Stimulated activated naive CD8-positive, alpha-beta T cell treated with anti-CD3 and anti-CD28 coated beads, Interleukin-15, Interleukin-2, amounts not matched to agents 100 ng/mL and 50 ng/mL, for 24 hours (primary cell): ENCODE results near the gene MYOD1.

ENCODE experiments used
- H3K27ac Mint-ChIP-seq: one replicate; pipeline ENCODE4 v1.8.0; 2021; ENCODE audit warnings: mild to moderate bottlenecking, mixed read lengths
- H3K27me3 Mint-ChIP-seq: one replicate; pipeline ENCODE4 v1.8.0; 2021; ENCODE audit warnings: mixed read lengths
- H3K36me3 Mint-ChIP-seq: one replicate; pipeline ENCODE4 v1.8.0; 2021; ENCODE audit warnings: low read depth, mixed read lengths
- H3K4me1 Mint-ChIP-seq: one replicate; pipeline ENCODE4 v1.8.0; 2021; ENCODE audit warnings: low read depth, mixed read lengths
- H3K4me3 Mint-ChIP-seq: one replicate; pipeline ENCODE4 v1.8.0; 2021; ENCODE audit warnings: mild to moderate bottlenecking, mixed read lengths
- H3K9me3 Mint-ChIP-seq: one replicate; pipeline ENCODE4 v1.8.0; 2021; ENCODE audit warnings: mixed read lengths

Gene MYOD1

DNA sequence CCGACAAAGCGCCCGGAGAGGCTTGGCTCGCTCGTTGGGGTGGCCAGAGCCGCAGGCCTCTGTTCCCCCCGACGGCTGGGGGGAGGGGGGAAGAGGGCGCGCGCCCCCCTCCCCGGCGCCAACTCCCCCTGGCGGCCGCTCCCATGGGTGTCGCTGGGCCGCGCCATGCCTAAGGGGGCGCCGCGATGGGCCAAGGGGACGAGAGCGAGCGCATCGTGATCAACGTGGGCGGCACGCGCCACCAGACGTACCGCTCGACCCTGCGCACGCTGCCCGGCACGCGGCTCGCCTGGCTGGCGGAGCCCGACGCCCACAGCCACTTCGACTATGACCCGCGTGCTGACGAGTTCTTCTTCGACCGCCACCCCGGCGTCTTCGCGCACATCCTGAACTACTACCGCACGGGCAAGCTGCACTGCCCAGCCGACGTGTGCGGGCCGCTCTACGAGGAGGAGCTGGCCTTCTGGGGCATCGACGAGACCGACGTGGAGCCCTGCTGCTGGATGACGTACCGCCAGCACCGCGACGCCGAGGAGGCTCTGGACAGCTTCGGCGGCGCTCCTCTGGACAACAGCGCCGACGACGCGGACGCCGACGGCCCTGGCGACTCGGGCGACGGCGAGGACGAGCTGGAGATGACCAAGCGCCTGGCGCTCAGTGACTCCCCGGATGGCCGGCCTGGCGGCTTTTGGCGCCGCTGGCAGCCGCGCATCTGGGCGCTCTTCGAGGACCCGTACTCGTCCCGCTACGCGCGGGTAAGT lies 16.6 kb downstream of the MYOD1 start:
- Mint-ChIP-seq H3K27ac (no peak overlapping the region), H3K27me3 (peaks cover 47% of the 10 kb centered on the region), H3K36me3 (peaks cover 4% of the 10 kb centered on the region), H3K4me1 (peaks cover 6% of the 10 kb centered on the region), H3K9me3 (no peaks in the 10 kb centered on the region), H3K4me3 (no peak overlapping the region)

DNA sequence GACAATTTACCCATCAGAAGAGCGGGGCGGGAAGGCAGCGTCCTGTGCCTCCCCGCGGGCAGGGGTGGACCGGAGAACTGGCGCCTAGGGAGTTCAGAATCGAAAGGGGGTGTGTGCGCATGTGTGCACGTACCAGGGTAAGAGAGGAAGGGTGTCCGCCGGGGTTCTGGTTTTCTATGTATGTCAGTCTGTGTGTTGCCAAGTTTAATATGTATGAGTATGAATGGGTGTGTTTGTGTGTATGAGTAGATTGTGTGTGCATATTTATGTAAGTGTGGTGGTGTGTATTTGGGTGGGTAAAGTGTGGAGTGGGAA lies 17.2 kb downstream of the MYOD1 start:
- Mint-ChIP-seq H3K4me1 (peaks cover 6% of the 10 kb centered on the region), H3K27ac (no peak overlapping the region), H3K27me3 (peaks cover 45% of the 10 kb centered on the region), H3K4me3 (no peak overlapping the region), H3K36me3 (peaks cover 4% of the 10 kb centered on the region), H3K9me3 (no peaks in the 10 kb centered on the region)

- Mint-ChIP-seq H3K4me1 (peaks cover 6% of the 10 kb centered on the region), H3K27me3 (peaks cover 50% of the 10 kb centered on the region), H3K27ac (no peak overlapping the region), H3K36me3 (peaks cover 4% of the 10 kb centered on the region), H3K9me3 (no peaks in the 10 kb centered on the region), H3K4me3 (no peak overlapping the region)
Observed at GRCh38 chr11:17736930-17737817, 17.8 kb downstream of the MYOD1 start.

DNA sequence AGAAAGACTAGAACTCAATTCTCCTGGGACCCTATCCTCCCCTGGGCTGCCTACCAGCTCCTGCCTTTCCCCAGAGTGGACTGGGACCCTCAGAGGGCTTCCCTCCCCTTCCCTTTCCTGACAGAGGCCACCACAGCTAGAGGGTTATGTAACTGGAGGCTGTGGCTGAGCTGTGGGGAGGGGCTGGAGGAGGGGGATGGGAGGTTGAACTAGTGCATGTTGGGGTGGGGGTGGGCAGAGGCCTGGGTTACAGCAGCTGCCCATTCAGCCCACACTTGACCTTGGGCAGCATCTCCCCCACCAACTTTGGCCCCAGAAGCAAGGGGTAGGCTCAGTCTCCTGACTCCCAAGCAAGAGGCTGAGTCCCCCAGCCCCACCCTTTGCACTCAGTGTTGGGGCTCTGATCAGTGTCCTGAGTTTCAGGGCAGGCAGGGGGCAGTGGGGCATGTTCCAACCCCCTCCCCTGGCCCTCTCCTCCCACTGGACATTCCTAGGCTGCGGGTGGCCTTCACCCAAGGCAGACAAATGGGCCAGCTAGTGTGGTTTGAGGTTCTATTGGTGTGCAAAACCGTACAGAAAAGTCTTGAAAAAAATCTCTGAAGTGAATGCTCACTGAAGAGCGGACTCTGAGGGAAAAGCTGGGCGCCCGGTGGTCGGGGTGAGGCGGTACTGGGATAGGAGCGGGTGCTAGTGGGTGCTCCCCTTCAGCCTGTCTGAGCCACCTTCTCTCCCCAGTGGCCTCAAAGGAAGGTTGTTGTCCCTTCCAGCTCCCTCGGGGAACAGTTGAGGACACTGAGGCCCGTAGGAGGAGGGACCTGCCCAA lies 19.0 kb downstream of the MYOD1 start:
- no peak overlapping the region for H3K27ac Mint-ChIP-seq
- H3K4me3 Mint-ChIP-seq: no peak overlapping the region
- peaks cover 6% of the 10 kb centered on the region for H3K4me1 Mint-ChIP-seq
- peaks cover 40% of the 10 kb centered on the region for H3K27me3 Mint-ChIP-seq
- no peaks in the 10 kb centered on the region for H3K9me3 Mint-ChIP-seq
- peaks cover 4% of the 10 kb centered on the region for H3K36me3 Mint-ChIP-seq

DNA sequence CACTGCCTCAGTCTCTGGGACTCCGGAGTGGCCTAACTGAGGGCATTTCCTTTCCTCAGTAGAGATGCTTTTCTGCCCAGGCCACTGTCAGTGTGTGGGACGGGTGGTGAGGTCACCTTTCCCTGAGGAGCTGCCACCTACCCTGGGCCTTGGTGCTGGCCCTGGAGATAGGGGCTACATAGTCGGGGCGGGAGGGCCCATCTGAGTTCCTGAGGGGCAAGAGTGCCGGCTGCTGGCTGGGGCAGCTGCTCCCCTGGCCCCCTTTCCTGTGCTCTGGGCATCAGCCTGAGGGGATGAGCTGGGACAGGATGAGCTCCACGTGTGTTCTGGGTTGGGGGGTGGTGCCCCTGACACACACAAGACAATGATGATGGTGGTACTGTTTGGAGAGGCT lies 20.6 kb downstream of the MYOD1 start:
- H3K9me3 Mint-ChIP-seq: no peaks in the 10 kb centered on the region
- peaks cover 31% of the 10 kb centered on the region for H3K27me3 Mint-ChIP-seq
- no peak overlapping the region for H3K4me3 Mint-ChIP-seq
- peaks cover 4% of the 10 kb centered on the region for H3K36me3 Mint-ChIP-seq
- peaks cover 3% of the 10 kb centered on the region for H3K4me1 Mint-ChIP-seq
- H3K27ac Mint-ChIP-seq: no peak overlapping the region

- Mint-ChIP-seq H3K9me3 (no peaks in the 10 kb centered on the region), H3K27ac (no peak overlapping the region), H3K27me3 (peaks cover 31% of the 10 kb centered on the region), H3K4me3 (no peak overlapping the region), H3K36me3 (peaks cover 4% of the 10 kb centered on the region), H3K4me1 (peaks cover 3% of the 10 kb centered on the region)
Observed at GRCh38 chr11:17740649-17741235, 21.4 kb downstream of the MYOD1 start.

DNA sequence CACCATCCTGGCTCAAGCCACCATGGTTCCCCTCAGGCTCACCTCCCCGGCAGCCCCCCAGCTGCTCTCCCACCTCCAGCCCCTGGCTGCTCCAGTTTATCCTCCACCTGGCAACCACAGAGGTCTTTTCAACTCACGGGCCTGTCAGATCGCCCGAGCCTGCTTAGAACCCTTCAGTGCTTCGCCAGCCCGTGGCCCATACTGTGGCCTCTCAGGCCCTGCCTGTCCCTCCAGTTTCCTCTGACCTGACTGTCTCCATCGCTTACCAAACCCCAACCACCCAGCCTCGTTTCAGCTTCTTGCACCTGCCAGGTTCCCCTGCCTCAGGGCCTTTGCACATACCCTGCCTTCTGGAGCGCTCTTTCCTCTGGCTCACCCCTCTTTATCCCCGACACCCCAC lies 22.1 kb downstream of the MYOD1 start:
- H3K27ac Mint-ChIP-seq: no peak overlapping the region
- H3K36me3 Mint-ChIP-seq: peaks cover 4% of the 10 kb centered on the region
- no peak overlapping the region for H3K4me3 Mint-ChIP-seq
- H3K4me1 Mint-ChIP-seq: peaks cover 3% of the 10 kb centered on the region
- H3K27me3 Mint-ChIP-seq: peaks cover 25% of the 10 kb centered on the region
- no peaks in the 10 kb centered on the region for H3K9me3 Mint-ChIP-seq

DNA sequence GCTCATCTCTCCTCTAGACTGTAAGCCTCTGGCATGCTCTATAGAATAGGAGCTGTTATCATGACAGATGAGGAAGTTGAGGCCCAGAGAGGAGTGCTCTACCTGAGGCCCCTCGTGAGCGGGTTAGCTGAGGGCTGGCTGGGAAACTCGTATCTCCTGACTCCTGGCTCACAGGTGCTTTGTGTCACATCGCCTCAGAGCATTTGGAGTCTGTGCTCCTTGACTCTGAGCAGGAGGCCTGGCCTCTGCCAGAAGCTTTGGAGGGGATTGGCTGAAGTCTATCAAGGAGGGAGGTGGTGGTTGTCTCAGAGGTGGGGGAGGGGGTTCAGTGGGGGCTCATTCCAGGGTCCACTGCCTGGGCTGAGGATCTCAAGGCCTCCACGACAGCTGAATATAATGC lies 22.6 kb downstream of the MYOD1 start:
- H3K4me1 Mint-ChIP-seq: no peaks in the 10 kb centered on the region
- peaks cover 22% of the 10 kb centered on the region for H3K27me3 Mint-ChIP-seq
- no peak overlapping the region for H3K27ac Mint-ChIP-seq
- H3K4me3 Mint-ChIP-seq: no peak overlapping the region
- no peaks in the 10 kb centered on the region for H3K36me3 Mint-ChIP-seq
- no peaks in the 10 kb centered on the region for H3K9me3 Mint-ChIP-seq

GRCh38 chr11:17743026-17743807 lies 23.8 kb downstream of the MYOD1 start:
- peaks cover 18% of the 10 kb centered on the region for H3K27me3 Mint-ChIP-seq
- no peak overlapping the region for H3K27ac Mint-ChIP-seq

DNA sequence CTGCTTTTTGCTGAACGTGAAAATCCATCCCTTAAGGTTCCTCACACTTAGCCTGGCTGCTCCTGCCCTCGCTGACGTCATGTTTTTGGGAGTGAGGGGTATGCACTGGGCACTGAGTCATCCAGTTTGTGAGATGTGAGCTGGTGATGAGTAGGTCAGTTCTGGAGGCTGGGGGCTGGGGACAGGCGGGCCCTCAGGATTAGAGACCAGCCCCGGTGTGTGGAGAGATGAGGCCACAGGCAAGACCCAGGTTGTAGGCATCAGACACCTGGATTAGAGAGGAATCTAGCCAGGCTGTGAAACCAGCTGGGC lies 24.4 kb downstream of the MYOD1 start:
- Mint-ChIP-seq H3K27me3 (peaks cover 18% of the 10 kb centered on the region), H3K36me3 (no peaks in the 10 kb centered on the region), H3K27ac (no peak overlapping the region), H3K4me3 (no peak overlapping the region), H3K9me3 (no peaks in the 10 kb centered on the region), H3K4me1 (no peaks in the 10 kb centered on the region)

More at GRCh38 chr11:17743026-17743807, 23.8 kb downstream of the MYOD1 start:
- H3K36me3 Mint-ChIP-seq: no peaks in the 10 kb centered on the region
- no peaks in the 10 kb centered on the region for H3K4me1 Mint-ChIP-seq
- H3K9me3 Mint-ChIP-seq: no peaks in the 10 kb centered on the region
- H3K4me3 Mint-ChIP-seq: no peak overlapping the region

DNA sequence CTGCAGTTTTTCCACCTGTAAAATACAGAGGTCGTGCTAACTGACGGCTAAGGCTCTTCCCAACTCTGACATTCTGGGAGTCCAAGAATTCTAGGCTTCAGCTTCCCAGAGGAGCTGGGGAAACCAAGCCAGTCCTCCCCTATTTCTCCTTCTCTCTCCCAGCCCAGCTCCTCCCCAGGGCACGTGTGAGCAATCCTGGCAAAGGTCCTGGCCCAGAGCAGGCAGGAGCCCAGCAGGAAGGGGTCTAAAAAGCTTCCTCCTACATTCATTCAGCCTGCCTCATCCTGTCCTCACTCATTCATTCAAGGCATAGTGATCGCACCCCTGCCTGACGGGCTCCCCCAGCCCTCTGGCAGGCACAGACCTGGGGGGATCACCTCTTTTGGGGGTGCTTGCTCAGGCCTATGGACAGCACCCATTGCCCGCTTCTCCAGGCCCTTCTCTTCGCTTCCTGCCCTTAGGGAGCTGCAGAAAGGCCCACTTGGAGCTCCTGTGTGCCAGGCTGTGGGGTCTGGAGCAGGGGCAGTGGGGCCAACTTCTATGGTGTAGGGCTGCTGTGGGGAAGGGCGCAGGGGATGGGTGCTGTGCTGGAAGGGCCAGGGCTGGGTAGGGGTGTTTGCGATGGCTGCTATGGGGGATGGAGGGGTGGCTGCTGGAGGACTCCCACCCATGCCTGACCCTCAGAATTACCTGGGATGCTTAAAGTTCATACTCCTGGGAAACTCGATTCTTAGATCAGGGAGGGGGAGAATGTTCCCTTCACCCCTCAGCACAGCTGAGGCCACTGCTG lies 25.0 kb downstream of the MYOD1 start:
- no peaks in the 10 kb centered on the region for H3K4me1 Mint-ChIP-seq
- H3K27ac Mint-ChIP-seq: no peak overlapping the region
- H3K27me3 Mint-ChIP-seq: peaks cover 18% of the 10 kb centered on the region
- H3K36me3 Mint-ChIP-seq: no peaks in the 10 kb centered on the region
- no peaks in the 10 kb centered on the region for H3K9me3 Mint-ChIP-seq
- H3K4me3 Mint-ChIP-seq: no peak overlapping the region

GRCh38 chr11:17745023-17745772 lies 25.8 kb downstream of the MYOD1 start:
- H3K9me3 Mint-ChIP-seq: no peaks in the 10 kb centered on the region
- no peak overlapping the region for H3K27ac Mint-ChIP-seq
- no peaks in the 10 kb centered on the region for H3K4me1 Mint-ChIP-seq
- H3K4me3 Mint-ChIP-seq: no peak overlapping the region
- no peaks in the 10 kb centered on the region for H3K36me3 Mint-ChIP-seq
- peaks cover 16% of the 10 kb centered on the region for H3K27me3 Mint-ChIP-seq

DNA sequence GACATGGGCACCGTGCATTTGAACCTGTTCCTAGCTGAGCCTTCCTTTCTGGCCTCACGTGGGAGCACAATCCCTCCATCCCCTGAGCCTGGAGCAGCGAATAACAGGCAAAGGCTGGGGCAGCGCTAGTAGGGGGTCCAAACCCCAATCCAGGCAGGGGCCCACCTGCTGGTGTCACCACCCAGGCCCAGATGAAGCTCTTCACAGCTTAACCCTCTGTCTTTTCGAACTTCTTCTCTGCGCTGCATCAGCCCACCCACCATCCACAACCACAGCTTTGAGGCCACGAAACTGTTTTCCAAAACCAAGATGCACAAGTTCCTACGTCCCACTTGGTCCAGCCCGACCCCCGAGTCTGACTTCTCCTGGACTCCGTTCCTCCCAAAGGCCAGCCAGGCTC lies 26.7 kb downstream of the MYOD1 start:
- Mint-ChIP-seq H3K27ac (no peak overlapping the region), H3K27me3 (peaks cover 12% of the 10 kb centered on the region), H3K4me3 (no peak overlapping the region), H3K4me1 (no peaks in the 10 kb centered on the region), H3K36me3 (no peaks in the 10 kb centered on the region), H3K9me3 (no peaks in the 10 kb centered on the region)
